HepG2 (cell line): ENCODE measurements around the gene GSG1. TPM values are rescaled to one million over a fixed set of nuclear protein-coding genes. Genes with fewer than 3 reads are reported as not detected.

Experiments
- E2F2 ChIP-seq: sonication (generic); formaldehyde crosslinking; IDR thresholded peaks from 2 replicates; pipeline ENCODE4 v1.4.0; 2020; ENCODE audit warnings: missing genetic modification reagents, borderline replicate concordance
- HNF1B ChIP-seq: sonication (generic); formaldehyde crosslinking; IDR thresholded peaks from 2 replicates; pipeline ENCODE4 v1.5.1; 2020; ENCODE audit warnings: mild to moderate bottlenecking, moderate library complexity, missing genetic modification reagents
- HNRNPLL ChIP-seq: fragments of 200-400 bp; formaldehyde crosslinking; IDR thresholded peaks from 2 replicates; pipeline ENCODE4 v1.6.1; 2017; ENCODE audit warnings: mild to moderate bottlenecking, low read depth, low read length; ENCODE audit not compliant: poor library complexity, severe bottlenecking
- KDM5B ChIP-seq: sonication (generic); formaldehyde crosslinking; IDR thresholded peaks from 2 replicates; pipeline ENCODE4 v1.4.0; 2020; ENCODE audit warnings: missing genetic modification reagents, mild to moderate bottlenecking, borderline replicate concordance
- KLF11 ChIP-seq: IDR thresholded peaks from 2 replicates; pipeline ENCODE4 v1.6.1; 2016; ENCODE audit warnings: missing compliant biosample characterization
- MTA1 ChIP-seq: sonication (generic); formaldehyde crosslinking; IDR thresholded peaks from 2 replicates; pipeline ENCODE4 v1.4.0; 2020; ENCODE audit warnings: missing genetic modification reagents, mild to moderate bottlenecking, borderline replicate concordance
- NFKBIZ ChIP-seq: IDR thresholded peaks from 2 replicates; pipeline ENCODE4 v1.6.1; 2018; ENCODE audit warnings: missing genetic modification reagents, missing compliant biosample characterization
- NR3C1 ChIP-seq: sonication (generic); formaldehyde crosslinking; IDR thresholded peaks from 2 replicates; pipeline ENCODE4 v1.4.0; 2020; ENCODE audit warnings: missing genetic modification reagents
- POLR2G ChIP-seq: fragments of 200-400 bp; formaldehyde crosslinking; IDR thresholded peaks from 2 replicates; pipeline ENCODE4 v1.6.1; 2018; ENCODE audit warnings: mild to moderate bottlenecking, low read depth, low read length, moderate library complexity
- RAD21 ChIP-seq: fragments of 450-650 bp; formaldehyde crosslinking; IDR thresholded peaks from 2 replicates; pipeline ENCODE4 v1.5.0; 2020; ENCODE audit warnings: mild to moderate bottlenecking
- REL ChIP-seq: sonication (generic); formaldehyde crosslinking; conservative IDR thresholded peaks from 2 replicates; pipeline ENCODE4 v1.8.0; 2022; ENCODE audit warnings: mild to moderate bottlenecking, missing genetic modification reagents, moderate library complexity
- RFX1 ChIP-seq: fragments of 450-650 bp; IDR thresholded peaks from 2 replicates; pipeline ENCODE4 v1.6.1; 2017
- SMARCC2 ChIP-seq: fragments of 450-650 bp; IDR thresholded peaks from 2 replicates; pipeline ENCODE4 v1.6.1; 2017; ENCODE audit warnings: antibody characterized with exemption, mild to moderate bottlenecking
- SOX5 ChIP-seq: IDR thresholded peaks from 2 replicates; pipeline ENCODE4 v1.6.1; 2016; ENCODE audit warnings: borderline replicate concordance
- ZNF121 ChIP-seq: sonication (generic); formaldehyde crosslinking; IDR thresholded peaks from 2 replicates; pipeline ENCODE4 v1.5.0; 2020; ENCODE audit warnings: mild to moderate bottlenecking, missing genetic modification reagents
- ZNF446 ChIP-seq: sonication (generic); formaldehyde crosslinking; IDR thresholded peaks from 2 replicates; pipeline ENCODE4 v1.5.0; 2020; ENCODE audit warnings: mild to moderate bottlenecking, missing genetic modification reagents
- ZNF563 ChIP-seq: sonication (generic); formaldehyde crosslinking; IDR thresholded peaks from 2 replicates; pipeline ENCODE4 v1.8.0; 2022; ENCODE audit warnings: mild to moderate bottlenecking, moderate library complexity, missing genetic modification reagents
- ZNF564 ChIP-seq: sonication (generic); formaldehyde crosslinking; IDR thresholded peaks from 2 replicates; pipeline ENCODE4 v1.8.1; 2023; ENCODE audit warnings: mild to moderate bottlenecking, missing genetic modification reagents
- ZNF784 ChIP-seq: sonication (generic); formaldehyde crosslinking; IDR thresholded peaks from 2 replicates; pipeline ENCODE4 v1.5.1; 2020; ENCODE audit warnings: missing genetic modification reagents, mild to moderate bottlenecking, borderline replicate concordance
- ZNF850 ChIP-seq: sonication (generic); formaldehyde crosslinking; conservative IDR thresholded peaks from 2 replicates; pipeline ENCODE4 v1.9.0; 2021; ENCODE audit warnings: mild to moderate bottlenecking, missing genetic modification reagents
- polyA plus RNA-seq, 8 experiments: library from polyadenylated mRNA; depleted of rRNA in 3 of 8; stranded (reverse) in 7 of 8; unstranded in 1 of 8; fragments of >200 nt; fragmentation: Illumina TruSeq in 4 of 8; extraction: Trizol in 4 of 8; gene quantifications; 2 replicates each; pipeline versions ENCODE4 v1.2.1 to v1.2.3, GENCODE V29; 2011 to 2016; ENCODE audit warnings: low read depth in 4 of 8, missing spikeins in 1 of 8, mixed read lengths in 1 of 8; ENCODE audit not compliant: insufficient read depth in 1 of 8
- total RNA-seq, 5 experiments: library from RNA; depleted of rRNA; stranded (reverse); fragments of >200 nt; fragmentation: Illumina TruSeq; extraction: Trizol; gene quantifications; 2 replicates each; pipeline ENCODE4 v1.2.3, GENCODE V29; 2016; ENCODE audit warnings: low read depth in 1 of 5
- TF ChIP-seq, protein P1 (sequence below): sonication (generic); formaldehyde crosslinking; IDR thresholded peaks from 2 replicates; pipeline ENCODE4 v1.4.0; 2020; ENCODE audit warnings: missing genetic modification reagents, borderline replicate concordance
- TF ChIP-seq, protein P2 (sequence below): sonication (generic); formaldehyde crosslinking; IDR thresholded peaks from 2 replicates; pipeline ENCODE4 v1.5.0; 2020; ENCODE audit warnings: mild to moderate bottlenecking, low read depth, missing genetic modification reagents, borderline replicate concordance

The GSG1 gene
- total and polyA plus RNA-seq, 2 of the 13 experiments (the other 11 are each of a cell fraction or from before 2014, with no cell fraction given) = not detected

DNA sequence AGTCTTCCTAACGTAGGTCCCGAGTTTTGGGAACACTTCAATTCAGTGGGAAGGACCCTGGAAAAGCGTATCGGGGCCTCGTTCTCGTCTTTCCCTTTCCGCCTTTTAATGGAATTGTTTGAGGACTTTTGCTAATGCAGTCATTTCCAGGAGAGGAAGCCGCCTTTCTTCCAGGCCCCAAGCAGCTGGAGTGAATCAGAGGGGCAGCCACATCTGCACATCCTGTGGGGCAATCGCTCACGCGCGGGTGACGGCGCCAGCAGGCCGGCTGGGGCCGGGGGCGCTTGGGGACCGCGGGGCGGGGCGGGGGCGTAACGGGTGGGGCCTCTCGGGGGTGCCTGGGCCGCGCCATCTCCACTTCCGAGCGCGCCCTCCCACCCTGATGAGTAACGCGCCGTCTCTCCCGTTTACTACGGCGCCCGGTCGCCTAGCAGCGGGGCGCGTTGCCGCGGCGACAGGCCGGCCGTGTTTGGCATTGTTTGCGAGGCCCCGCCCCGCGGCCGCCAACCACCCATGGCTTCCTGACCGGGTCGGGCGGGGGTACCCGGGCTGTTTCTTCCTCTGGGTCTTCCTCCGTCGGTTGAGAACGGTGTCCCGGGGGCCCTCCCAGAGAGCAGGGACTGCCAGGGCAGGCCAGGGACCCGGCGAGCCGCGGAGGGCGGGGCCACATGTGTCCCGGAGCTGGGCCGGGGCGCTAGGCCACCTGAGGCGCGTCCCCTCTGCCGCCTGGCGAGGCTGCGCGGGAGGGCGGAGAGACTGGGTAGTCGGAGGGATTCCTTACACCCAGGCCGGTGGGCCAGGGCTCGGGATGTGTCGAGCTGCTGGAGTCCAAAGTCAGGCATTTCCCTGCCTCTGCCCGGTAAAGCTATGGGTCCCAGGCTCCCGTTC lies 2.3 kb downstream of the GSG1 start (continued):
- TF ChIP-seq ZNF564 (CRISPR knock-in tag) (no peak), POLR2G (no peak), NR3C1 (CRISPR knock-in tag) (no peak), RAD21 (CRISPR knock-in tag) (0 out of 2 replicates have a peak, but pooled peaks have one; percentile 19), HNRNPLL (no peak), E2F2 (CRISPR knock-in tag) (no peak), KDM5B (CRISPR knock-in tag) (peak; percentile 59; the same call in 1 of the 2 replicates), MTA1 (no peak), HNF1B (CRISPR knock-in tag) (0 out of 2 replicates have a peak, but pooled peaks have one; percentile 40), ZNF121 (CRISPR knock-in tag) (no peak), KLF11 (CRISPR knock-in tag) (no peak), REL (CRISPR knock-in tag) (no peak), SMARCC2 (no peak), SOX5 (CRISPR knock-in tag) (no peak), ZNF563 (CRISPR knock-in tag) (no peak), NFKBIZ (CRISPR knock-in tag) (no peak), RFX1 (peak; percentile 95), ZNF784 (CRISPR knock-in tag) (no peak), ZNF446 (CRISPR knock-in tag) (no peak), ZNF850 (CRISPR knock-in tag) (no peak)
- TF ChIP-seq, protein P1, sequence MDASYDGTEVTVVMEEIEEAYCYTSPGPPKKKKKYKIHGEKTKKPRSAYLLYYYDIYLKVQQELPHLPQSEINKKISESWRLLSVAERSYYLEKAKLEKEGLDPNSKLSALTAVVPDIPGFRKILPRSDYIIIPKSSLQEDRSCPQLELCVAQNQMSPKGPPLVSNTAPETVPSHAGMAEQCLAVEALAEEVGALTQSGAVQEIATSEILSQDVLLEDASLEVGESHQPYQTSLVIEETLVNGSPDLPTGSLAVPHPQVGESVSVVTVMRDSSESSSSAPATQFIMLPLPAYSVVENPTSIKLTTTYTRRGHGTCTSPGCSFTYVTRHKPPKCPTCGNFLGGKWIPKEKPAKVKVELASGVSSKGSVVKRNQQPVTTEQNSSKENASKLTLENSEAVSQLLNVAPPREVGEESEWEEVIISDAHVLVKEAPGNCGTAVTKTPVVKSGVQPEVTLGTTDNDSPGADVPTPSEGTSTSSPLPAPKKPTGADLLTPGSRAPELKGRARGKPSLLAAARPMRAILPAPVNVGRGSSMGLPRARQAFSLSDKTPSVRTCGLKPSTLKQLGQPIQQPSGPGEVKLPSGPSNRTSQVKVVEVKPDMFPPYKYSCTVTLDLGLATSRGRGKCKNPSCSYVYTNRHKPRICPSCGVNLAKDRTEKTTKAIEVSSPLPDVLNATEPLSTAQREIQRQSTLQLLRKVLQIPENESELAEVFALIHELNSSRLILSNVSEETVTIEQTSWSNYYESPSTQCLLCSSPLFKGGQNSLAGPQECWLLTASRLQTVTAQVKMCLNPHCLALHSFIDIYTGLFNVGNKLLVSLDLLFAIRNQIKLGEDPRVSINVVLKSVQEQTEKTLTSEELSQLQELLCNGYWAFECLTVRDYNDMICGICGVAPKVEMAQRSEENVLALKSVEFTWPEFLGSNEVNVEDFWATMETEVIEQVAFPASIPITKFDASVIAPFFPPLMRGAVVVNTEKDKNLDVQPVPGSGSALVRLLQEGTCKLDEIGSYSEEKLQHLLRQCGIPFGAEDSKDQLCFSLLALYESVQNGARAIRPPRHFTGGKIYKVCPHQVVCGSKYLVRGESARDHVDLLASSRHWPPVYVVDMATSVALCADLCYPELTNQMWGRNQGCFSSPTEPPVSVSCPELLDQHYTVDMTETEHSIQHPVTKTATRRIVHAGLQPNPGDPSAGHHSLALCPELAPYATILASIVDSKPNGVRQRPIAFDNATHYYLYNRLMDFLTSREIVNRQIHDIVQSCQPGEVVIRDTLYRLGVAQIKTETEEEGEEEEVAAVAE = no peak
- TF ChIP-seq, protein P2, sequence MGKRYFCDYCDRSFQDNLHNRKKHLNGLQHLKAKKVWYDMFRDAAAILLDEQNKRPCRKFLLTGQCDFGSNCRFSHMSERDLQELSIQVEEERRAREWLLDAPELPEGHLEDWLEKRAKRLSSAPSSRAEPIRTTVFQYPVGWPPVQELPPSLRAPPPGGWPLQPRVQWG = no peak
